ENCODE data around the gene SNORC. TPM values are rescaled to one million over a fixed set of nuclear protein-coding genes. Genes with fewer than 3 reads are reported as not detected.

Gene SNORC
- total and polyA plus RNA-seq, 2 of the 13 experiments (the other 11 are each of a cell fraction or from before 2014, with no cell fraction given) = 59.1 to 86.1 TPM

DNA sequence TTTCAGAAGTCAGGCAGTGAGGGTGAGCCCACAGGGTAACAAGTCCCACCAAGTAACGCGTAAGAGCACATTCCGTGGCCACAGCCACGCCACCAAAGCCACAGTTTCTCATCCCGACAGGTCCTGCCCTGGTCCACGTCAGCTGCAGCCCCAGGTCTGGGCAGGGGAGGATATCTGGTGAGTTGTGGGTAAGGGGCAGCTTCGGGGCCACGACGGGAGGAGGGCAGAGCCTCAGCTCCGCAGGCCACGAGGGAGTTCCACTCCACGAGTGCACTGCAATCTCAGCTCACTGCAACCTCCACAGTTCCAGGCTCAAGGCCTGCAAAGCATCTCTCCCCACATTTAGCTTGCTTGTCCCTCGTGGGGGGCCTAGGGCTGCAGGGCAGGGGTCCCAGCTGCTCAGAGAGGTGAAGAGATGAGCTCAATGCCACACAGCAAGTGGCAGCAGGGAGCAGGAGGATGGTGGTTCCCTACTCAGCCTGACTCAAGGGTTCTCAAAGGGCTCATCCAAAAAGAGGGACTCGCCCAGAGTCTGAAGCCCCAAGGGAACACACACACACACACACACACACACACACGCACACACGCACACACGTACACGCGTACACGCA lies 12.5 kb downstream of the SNORC start (continued):
- TF ChIP-seq ZEB1 (IDR thresholded peaks at IDR 0.05; ENCODE audit: insufficient replicate concordance, low read depth) = no peak
- no peak for TF ChIP-seq PTBP1 (IDR thresholded peaks at IDR 0.05; ENCODE audit: low read depth, low read length, poor library complexity, severe bottlenecking)
- TF ChIP-seq PCBP1 (IDR thresholded peaks at IDR 0.05; ENCODE audit: borderline replicate concordance, low read depth, low read length) = peak; percentile 13; the same call in 1 of the 2 replicates
- no peak for TF ChIP-seq TEAD2 (CRISPR knock-in tag; IDR thresholded peaks at IDR 0.05)
- TF ChIP-seq, protein P1, sequence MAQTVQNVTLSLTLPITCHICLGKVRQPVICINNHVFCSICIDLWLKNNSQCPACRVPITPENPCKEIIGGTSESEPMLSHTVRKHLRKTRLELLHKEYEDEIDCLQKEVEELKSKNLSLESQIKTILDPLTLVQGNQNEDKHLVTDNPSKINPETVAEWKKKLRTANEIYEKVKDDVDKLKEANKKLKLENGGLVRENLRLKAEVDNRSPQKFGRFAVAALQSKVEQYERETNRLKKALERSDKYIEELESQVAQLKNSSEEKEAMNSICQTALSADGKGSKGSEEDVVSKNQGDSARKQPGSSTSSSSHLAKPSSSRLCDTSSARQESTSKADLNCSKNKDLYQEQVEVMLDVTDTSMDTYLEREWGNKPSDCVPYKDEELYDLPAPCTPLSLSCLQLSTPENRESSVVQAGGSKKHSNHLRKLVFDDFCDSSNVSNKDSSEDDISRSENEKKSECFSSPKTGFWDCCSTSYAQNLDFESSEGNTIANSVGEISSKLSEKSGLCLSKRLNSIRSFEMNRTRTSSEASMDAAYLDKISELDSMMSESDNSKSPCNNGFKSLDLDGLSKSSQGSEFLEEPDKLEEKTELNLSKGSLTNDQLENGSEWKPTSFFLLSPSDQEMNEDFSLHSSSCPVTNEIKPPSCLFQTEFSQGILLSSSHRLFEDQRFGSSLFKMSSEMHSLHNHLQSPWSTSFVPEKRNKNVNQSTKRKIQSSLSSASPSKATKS (CRISPR knock-in tag; IDR thresholded peaks at IDR 0.05) = no peak
- no peak for TF ChIP-seq FIP1L1 (IDR thresholded peaks at IDR 0.05; ENCODE audit: borderline replicate concordance, insufficient read depth, low read depth, low read length)
- TF ChIP-seq WIZ (CRISPR knock-in tag; IDR thresholded peaks at IDR 0.05) = no peak
- TF ChIP-seq AKAP8 (CRISPR knock-in tag; IDR thresholded peaks at IDR 0.05) = peak; percentile 41; the same call in 1 of the 2 replicates
- TF ChIP-seq BHLHE40 (IDR thresholded peaks at IDR 0.05; ENCODE audit: low read length) = no peak
- no peak for TF ChIP-seq KLF12 (CRISPR knock-in tag; IDR thresholded peaks at IDR 0.05; ENCODE audit: borderline replicate concordance)
- no peak for TF ChIP-seq ZNF724P (CRISPR knock-in tag; IDR thresholded peaks at IDR 0.05; ENCODE audit: borderline replicate concordance)
- no peak for TF ChIP-seq ZNF296 (CRISPR knock-in tag; conservative IDR thresholded peaks at IDR 0.05)
- TF ChIP-seq THRA (CRISPR knock-in tag; IDR thresholded peaks at IDR 0.05; ENCODE audit: borderline replicate concordance) = no peak
- TF ChIP-seq SYNCRIP (IDR thresholded peaks at IDR 0.05; ENCODE audit: insufficient read depth, low read depth, low read length) = no peak
- TF ChIP-seq ZNF768 (CRISPR knock-in tag; IDR thresholded peaks at IDR 0.05) = peak; percentile 88
- TF ChIP-seq SNAPC2 (CRISPR knock-in tag; IDR thresholded peaks at IDR 0.05) = no peak
- TF ChIP-seq MAFF (IDR thresholded peaks at IDR 0.05; ENCODE audit: low read depth, low read length) = no peak
- TF ChIP-seq, protein P2, sequence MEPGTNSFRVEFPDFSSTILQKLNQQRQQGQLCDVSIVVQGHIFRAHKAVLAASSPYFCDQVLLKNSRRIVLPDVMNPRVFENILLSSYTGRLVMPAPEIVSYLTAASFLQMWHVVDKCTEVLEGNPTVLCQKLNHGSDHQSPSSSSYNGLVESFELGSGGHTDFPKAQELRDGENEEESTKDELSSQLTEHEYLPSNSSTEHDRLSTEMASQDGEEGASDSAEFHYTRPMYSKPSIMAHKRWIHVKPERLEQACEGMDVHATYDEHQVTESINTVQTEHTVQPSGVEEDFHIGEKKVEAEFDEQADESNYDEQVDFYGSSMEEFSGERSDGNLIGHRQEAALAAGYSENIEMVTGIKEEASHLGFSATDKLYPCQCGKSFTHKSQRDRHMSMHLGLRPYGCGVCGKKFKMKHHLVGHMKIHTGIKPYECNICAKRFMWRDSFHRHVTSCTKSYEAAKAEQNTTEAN (CRISPR knock-in tag; conservative IDR thresholded peaks at IDR 0.05) = no peak
- TF ChIP-seq SRSF9 (IDR thresholded peaks at IDR 0.05; ENCODE audit: borderline replicate concordance, insufficient read depth, low read depth, low read length, poor library complexity, severe bottlenecking) = no peak
- no peak for TF ChIP-seq YEATS4 (CRISPR knock-in tag; IDR thresholded peaks at IDR 0.05; ENCODE audit: borderline replicate concordance)
- TF ChIP-seq ZNF558 (CRISPR knock-in tag; IDR thresholded peaks at IDR 0.05; ENCODE audit: borderline replicate concordance) = no peak
- peak; percentile 21; the same call in 1 of the 2 replicates for TF ChIP-seq PAF1 (CRISPR knock-in tag; IDR thresholded peaks at IDR 0.05)
- no peak for TF ChIP-seq PHB2 (IDR thresholded peaks at IDR 0.05; ENCODE audit: partially characterized antibody)
- no peak for TF ChIP-seq ZC3H13 (CRISPR knock-in tag; IDR thresholded peaks at IDR 0.05)
- peak; percentile 93 for TF ChIP-seq AGO2 (optimal IDR thresholded peaks at IDR 0.05; ENCODE audit: low read depth, low read length)
- peak; percentile 38 for TF ChIP-seq ZNF883 (CRISPR knock-in tag; IDR thresholded peaks at IDR 0.05; ENCODE audit: not compliant biosample characterization)
- TF ChIP-seq ZNF546 (CRISPR knock-in tag; conservative IDR thresholded peaks at IDR 0.05) = no peak
